HEK293 (cell line): Measurements from ENCODE around the gene ZSCAN29.

Experiments
- CTCF ChIA-PET: fragments of 350-600 bp; formaldehyde crosslinking; extraction: SDS; loops from one replicate; lab custom pipeline; 2021; ENCODE audit warnings: antibody characterized with exemption; lab: Yijun Ruan, JAX
- POLR2A ChIA-PET: fragments of 300-600 bp; formaldehyde crosslinking; extraction: SDS; loops from one replicate; lab custom pipeline; 2020; ENCODE audit warnings: antibody characterized with exemption, inconsistent platforms; lab: Yijun Ruan, JAX
- H3K27ac ChIP-seq: fragments of 200-500 bp; sonication (Bioruptor generic); 2 replicates; pipeline ENCODE4 v1.5.1; 2014; ENCODE audit warnings: low read depth, low read length, control low read depth, inconsistent platforms; ENCODE audit errors: extremely low read depth
- H3K36me3 ChIP-seq, 2 experiments: fragments of 200-500 bp in 1 of 2; sonication (Bioruptor generic) in 1 of 2; 1 replicate in 1 of 2; 2 replicates in 1 of 2; pipeline ENCODE4 v1.5.1; 2014 to 2017; ENCODE audit warnings: inconsistent platforms in 2 of 2, low read length in 2 of 2; ENCODE audit not compliant: control insufficient read depth in 2 of 2, insufficient read depth in 1 of 2
- H3K4me1 ChIP-seq: fragments of 200-500 bp; sonication (Bioruptor generic); 2 replicates; pipeline ENCODE4 v1.5.1; 2014; ENCODE audit warnings: mild to moderate bottlenecking, low read length, inconsistent platforms; ENCODE audit not compliant: control insufficient read depth, insufficient read depth
- H3K4me3 ChIP-seq: 2 replicates; pipeline ENCODE4 v1.5.1; 2011; ENCODE audit warnings: low read depth, mild to moderate bottlenecking, control low read depth, low read length, moderate library complexity
- H3K9me3 ChIP-seq: fragments of 200-500 bp; sonication (Bioruptor generic); 2 replicates; pipeline ENCODE4 v1.5.1; 2014; ENCODE audit warnings: low read depth, low read length, inconsistent platforms; ENCODE audit not compliant: control insufficient read depth, insufficient read depth
- EGR2 ChIP-seq: fragments of 450-650 bp; formaldehyde crosslinking; IDR thresholded peaks from 2 replicates; pipeline ENCODE4 v1.5.1; 2016; ENCODE audit warnings: low read depth, missing biosample characterization, missing genetic modification characterization
- GLI4 ChIP-seq: fragments of 450-650 bp; formaldehyde crosslinking; IDR thresholded peaks from 2 replicates; pipeline ENCODE4 v1.5.1; 2016; ENCODE audit warnings: missing biosample characterization, missing genetic modification characterization
- GLIS1 ChIP-seq: fragments of 450-650 bp; formaldehyde crosslinking; IDR thresholded peaks from 2 replicates; pipeline ENCODE4 v1.5.1; 2016; ENCODE audit warnings: missing biosample characterization, missing genetic modification characterization
- KLF16 ChIP-seq: fragments of 450-650 bp; formaldehyde crosslinking; IDR thresholded peaks from 2 replicates; pipeline ENCODE4 v1.5.1; 2017; ENCODE audit warnings: missing biosample characterization, missing genetic modification characterization
- MEIS1 ChIP-seq: sonication (generic); formaldehyde crosslinking; IDR thresholded peaks from 2 replicates; pipeline ENCODE4 v1.8.1; 2022; ENCODE audit warnings: missing genetic modification reagents, mild to moderate bottlenecking, borderline replicate concordance
- OVOL3 ChIP-seq: fragments of 450-650 bp; formaldehyde crosslinking; IDR thresholded peaks from 2 replicates; pipeline ENCODE4 v1.5.1; 2016; ENCODE audit warnings: missing biosample characterization, missing genetic modification characterization
- PRDM1 ChIP-seq: fragments of 450-650 bp; formaldehyde crosslinking; IDR thresholded peaks from 2 replicates; pipeline ENCODE4; 2016; ENCODE audit warnings: missing biosample characterization, missing genetic modification characterization
- PRDM10 ChIP-seq: fragments of 450-650 bp; formaldehyde crosslinking; IDR thresholded peaks from 2 replicates; pipeline ENCODE4 v1.5.1; 2016; ENCODE audit warnings: missing biosample characterization, missing genetic modification characterization
- SCRT1 ChIP-seq: fragments of 450-650 bp; formaldehyde crosslinking; IDR thresholded peaks from 2 replicates; pipeline ENCODE4 v1.5.1; 2016; ENCODE audit warnings: missing biosample characterization, missing genetic modification characterization, borderline replicate concordance
- SP2 ChIP-seq: fragments of 450-650 bp; formaldehyde crosslinking; IDR thresholded peaks from 2 replicates; pipeline ENCODE4 v1.5.1; 2016; ENCODE audit warnings: missing biosample characterization, missing genetic modification characterization
- TSHZ1 ChIP-seq: fragments of 450-650 bp; formaldehyde crosslinking; IDR thresholded peaks from 2 replicates; pipeline ENCODE4 v1.5.1; 2016; ENCODE audit warnings: missing biosample characterization, missing genetic modification characterization, borderline replicate concordance
- ZBTB1 ChIP-seq: fragments of 450-650 bp; formaldehyde crosslinking; IDR thresholded peaks from 2 replicates; pipeline ENCODE4 v1.5.1; 2016; ENCODE audit warnings: missing biosample characterization, missing genetic modification characterization
- ZBTB17 ChIP-seq: fragments of 450-650 bp; formaldehyde crosslinking; IDR thresholded peaks from 2 replicates; pipeline ENCODE4 v1.5.1; 2016; ENCODE audit warnings: missing biosample characterization, missing genetic modification characterization
- ZBTB20 ChIP-seq: fragments of 450-650 bp; formaldehyde crosslinking; IDR thresholded peaks from 2 replicates; pipeline ENCODE4 v1.5.1; 2016; ENCODE audit warnings: missing biosample characterization, missing genetic modification characterization
- ZBTB48 ChIP-seq: fragments of 450-650 bp; formaldehyde crosslinking; IDR thresholded peaks from 2 replicates; pipeline ENCODE4 v1.5.1; 2016; ENCODE audit warnings: missing biosample characterization, missing genetic modification characterization
- ZEB2 ChIP-seq: fragments of 450-650 bp; formaldehyde crosslinking; IDR thresholded peaks from 2 replicates; pipeline ENCODE4 v1.5.1; 2016; ENCODE audit warnings: missing biosample characterization, missing genetic modification characterization
- ZFHX2 ChIP-seq: fragments of 450-650 bp; formaldehyde crosslinking; conservative IDR thresholded peaks from 2 replicates; pipeline ENCODE4 v1.5.1; 2016; ENCODE audit warnings: missing biosample characterization, missing genetic modification characterization
- ZFP69B ChIP-seq: fragments of 450-650 bp; formaldehyde crosslinking; IDR thresholded peaks from 2 replicates; pipeline ENCODE4 v1.5.1; 2016; ENCODE audit warnings: missing biosample characterization, missing genetic modification characterization
- ZNF114 ChIP-seq: fragments of 450-650 bp; formaldehyde crosslinking; IDR thresholded peaks from 2 replicates; pipeline ENCODE4 v1.5.0; 2017; ENCODE audit warnings: missing biosample characterization, missing genetic modification characterization
- ZNF146 ChIP-seq: fragments of 450-650 bp; formaldehyde crosslinking; IDR thresholded peaks from 2 replicates; pipeline ENCODE4 v1.5.1; 2016; ENCODE audit warnings: missing biosample characterization, missing genetic modification characterization
- ZNF157 ChIP-seq: fragments of 450-650 bp; formaldehyde crosslinking; IDR thresholded peaks from 2 replicates; pipeline ENCODE4 v1.5.1; 2016; ENCODE audit warnings: missing biosample characterization, missing genetic modification characterization
- ZNF175 ChIP-seq: fragments of 450-650 bp; formaldehyde crosslinking; IDR thresholded peaks from 2 replicates; pipeline ENCODE4 v1.5.1; 2016; ENCODE audit warnings: missing biosample characterization, missing genetic modification characterization
- ZNF341 ChIP-seq: fragments of 450-650 bp; formaldehyde crosslinking; IDR thresholded peaks from 2 replicates; pipeline ENCODE4; 2016; ENCODE audit warnings: low read depth, missing biosample characterization, missing genetic modification characterization
- ZNF354C ChIP-seq: fragments of 450-650 bp; formaldehyde crosslinking; IDR thresholded peaks from 2 replicates; pipeline ENCODE4 v1.5.1; 2016; ENCODE audit warnings: missing biosample characterization, missing genetic modification characterization, low read depth, borderline replicate concordance
- ZNF48 ChIP-seq: fragments of 450-650 bp; formaldehyde crosslinking; IDR thresholded peaks from 2 replicates; pipeline ENCODE4 v1.5.1; 2016; ENCODE audit warnings: missing biosample characterization, missing genetic modification characterization
- ZNF561 ChIP-seq: fragments of 450-650 bp; IDR thresholded peaks from 2 replicates; pipeline ENCODE4 v1.5.1; 2018; ENCODE audit warnings: missing biosample characterization, missing genetic modification characterization, borderline replicate concordance
- ZNF626 ChIP-seq: fragments of 450-650 bp; sonication (Bioruptor Pico); formaldehyde crosslinking; IDR thresholded peaks from 2 replicates; pipeline ENCODE4 v1.5.1; 2018; ENCODE audit warnings: missing biosample characterization, missing genetic modification characterization, inconsistent platforms
- ZNF76 ChIP-seq: fragments of 450-650 bp; formaldehyde crosslinking; IDR thresholded peaks from 2 replicates; pipeline ENCODE4; 2016; ENCODE audit warnings: low read depth, missing biosample characterization, missing genetic modification characterization, borderline replicate concordance
- ZNF830 ChIP-seq: fragments of 450-650 bp; IDR thresholded peaks from 2 replicates; pipeline ENCODE4 v1.5.0; 2018; ENCODE audit warnings: missing biosample characterization, missing genetic modification characterization, low read depth, mild to moderate bottlenecking, moderate library complexity
- ZNF843 ChIP-seq: fragments of 450-650 bp; formaldehyde crosslinking; IDR thresholded peaks from 2 replicates; pipeline ENCODE4 v1.5.1; 2016; ENCODE audit warnings: missing biosample characterization, missing genetic modification characterization

Gene ZSCAN29

DNA sequence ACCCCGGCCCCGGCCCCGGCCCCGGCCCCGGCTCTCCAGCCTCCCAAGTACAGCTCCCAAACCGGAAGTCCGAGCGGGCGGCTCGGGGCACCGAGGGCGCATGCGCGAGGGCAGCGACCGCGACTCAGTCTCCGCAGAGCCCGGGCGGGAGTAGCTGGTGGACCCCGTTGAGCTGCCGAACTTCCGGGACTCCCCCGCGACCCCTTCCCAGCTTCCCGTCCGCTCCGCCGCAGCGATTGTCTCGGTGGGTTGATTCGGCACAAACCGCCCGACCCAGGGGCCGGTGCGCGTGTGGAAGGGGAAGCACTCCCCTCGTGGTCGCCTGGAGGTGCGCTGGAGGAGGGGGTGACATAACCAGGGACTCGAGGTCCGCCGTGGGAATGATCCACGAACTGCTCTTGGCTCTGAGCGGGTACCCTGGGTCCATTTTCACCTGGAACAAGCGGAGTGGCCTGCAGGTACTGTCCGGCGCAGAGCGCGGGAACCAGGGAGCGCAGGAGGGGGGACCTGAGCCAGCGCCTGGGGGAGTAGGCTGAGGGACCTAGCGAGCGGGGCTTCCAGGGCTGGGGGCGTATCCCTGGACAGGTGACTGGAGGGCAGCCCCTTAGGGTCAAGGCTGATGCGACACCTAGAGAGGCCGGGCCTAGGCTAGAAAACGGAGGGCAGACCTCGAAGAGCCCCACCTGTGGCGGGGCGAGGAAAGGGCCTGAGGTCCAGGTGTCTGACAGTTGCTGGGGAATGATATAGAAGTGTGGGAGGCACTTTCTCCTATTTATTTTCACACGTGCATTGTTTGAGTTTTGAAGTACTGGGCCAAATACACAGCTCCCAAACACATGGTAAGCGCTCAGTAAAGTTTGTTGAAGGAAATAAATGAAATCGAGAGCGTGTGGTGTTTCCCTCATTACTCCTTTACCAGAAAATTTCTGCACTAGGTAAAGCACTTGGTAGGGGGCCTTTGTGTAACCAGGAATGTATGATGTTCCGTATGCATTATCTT, at the start of gene ZSCAN29, which contains the start of gene TUBGCP4:
TSS of gene ZSCAN29 (minus strand) at position 69 of the 1,000 bp plus-strand sequence. CDS start 1,130 bp downstream, outside the sequence.
TSS of gene TUBGCP4 (plus strand) at position 127 of the 1,000 bp plus-strand sequence. CDS start at position 381, 254 bp downstream.
- peak within 1 kb of the TSS; percentile 86 for H3K27ac ChIP-seq
- H3K4me1 ChIP-seq = no peaks in the 10 kb centered on the region
- H3K4me3 ChIP-seq = peak within 1 kb of the TSS; percentile 78
- peaks cover 0 to 29% of the 10 kb centered on the region in 2 experiments; a peak in 1 of 3 replicates for H3K36me3 ChIP-seq
- H3K9me3 ChIP-seq = no peaks in the 10 kb centered on the region
- POLR2A ChIA-PET = interaction anchor here (0.6 to 1.5 kb wide), 3 partner anchors 12 to 47 kb away, joined by 3 to 5 read pairs (median 4); no protein-coding TSS in a partner anchor
- CTCF ChIA-PET = interaction anchor here (0.6 to 1.9 kb wide), 6 partner anchors 17 to 695 kb away, joined by 3 to 11 read pairs (median 3); partner anchors contain the start of gene ELL3
- no peak for TF ChIP-seq TSHZ1 (tag by site-specific recombination)
- TF ChIP-seq ZNF76 = no peak; the same call in 1 of the 2 replicates
- TF ChIP-seq ZNF175 (tag by site-specific recombination) = no peak
- TF ChIP-seq SP2 (tag by site-specific recombination) = peak; percentile 33; the same call in 1 of the 2 replicates
- no peak for TF ChIP-seq ZNF354C (tag by site-specific recombination)
- TF ChIP-seq ZNF146 = no peak
- TF ChIP-seq ZNF157 = no peak
- 0 out of 2 replicates have a peak, but pooled peaks have one; percentile 23 for TF ChIP-seq KLF16 (tag by site-specific recombination)
- TF ChIP-seq PRDM1 (tag by site-specific recombination) = peak; percentile 39; the same call in 1 of the 2 replicates
- no peak for TF ChIP-seq MEIS1 (CRISPR knock-in tag)
- TF ChIP-seq ZNF561 (tag by site-specific recombination) = no peak
- no peak for TF ChIP-seq ZNF626 (tag by site-specific recombination)
- no peak for TF ChIP-seq ZNF114
- TF ChIP-seq ZNF48 (tag by site-specific recombination) = no peak
- no peak for TF ChIP-seq GLI4 (tag by site-specific recombination)
- TF ChIP-seq ZEB2 = peak; percentile 46
- peak; percentile 57; the same call in 1 of the 2 replicates for TF ChIP-seq SCRT1 (tag by site-specific recombination)
- peak; percentile 16; the same call in 1 of the 2 replicates for TF ChIP-seq ZFHX2 (tag by site-specific recombination)
- no peak for TF ChIP-seq ZNF830 (tag by site-specific recombination)
- TF ChIP-seq EGR2 = no peak
- TF ChIP-seq OVOL3 (tag by site-specific recombination) = 0 out of 2 replicates have a peak, but pooled peaks have one; percentile 32
- peak; percentile 3; the same call in 1 of the 2 replicates for TF ChIP-seq GLIS1
- peak; percentile 41 for TF ChIP-seq ZBTB17 (tag by site-specific recombination)
- TF ChIP-seq ZNF843 (tag by site-specific recombination) = no peak
- peak; percentile 49; the same call in 1 of the 2 replicates for TF ChIP-seq ZBTB48 (tag by site-specific recombination)
- peak; percentile 75 for TF ChIP-seq ZBTB20 (tag by site-specific recombination)
- TF ChIP-seq ZFP69B (tag by site-specific recombination) = peak; percentile 95
- peak; percentile 58 for TF ChIP-seq PRDM10 (tag by site-specific recombination)
- TF ChIP-seq ZBTB1 = no peak
- no peak for TF ChIP-seq ZNF341 (tag by site-specific recombination)
